GM19468 (cell line): ENCODE results near the gene TMEM179.

Experiments used
- ATAC-seq: cut with Tn5 transposase; IDR thresholded peaks from one replicate; pipeline ENCODE4 v1.9.1; 2021; ENCODE audit warnings: mild to moderate bottlenecking, moderate library complexity, moderate number of reproducible peaks; ENCODE audit not compliant: unreplicated experiment; ENCODE audit errors: extremely low read depth

Gene TMEM179

GRCh38 chr14:104600141-104600643, 4.4 kb downstream of the TMEM179 start:
- no peak for ATAC-seq

- ATAC-seq, result no peak
Measured at GRCh38 chr14:104599446-104599845, 5.1 kb downstream of the TMEM179 start.

GRCh38 chr14:104598910-104599273, 5.7 kb downstream of the TMEM179 start:
- ATAC-seq, result no peak

GRCh38 chr14:104598039-104598909, 6.3 kb downstream of the TMEM179 start:
- no peak for ATAC-seq

GRCh38 chr14:104597576-104597975, 7.0 kb downstream of the TMEM179 start:
- no peak for ATAC-seq

GRCh38 chr14:104596927-104597351, 7.6 kb downstream of the TMEM179 start:
- no peak for ATAC-seq

- ATAC-seq, result no peak
Measured at GRCh38 chr14:104596451-104596918, 8.1 kb downstream of the TMEM179 start.

GRCh38 chr14:104595911-104596450, 8.6 kb downstream of the TMEM179 start:
- no peak for ATAC-seq

- ATAC-seq, result no peak
Measured at GRCh38 chr14:104595116-104595675, 9.4 kb downstream of the TMEM179 start.

- no peak for ATAC-seq
Measured at GRCh38 chr14:104594310-104595046, 10.1 kb downstream of the TMEM179 start.

GRCh38 chr14:104593710-104594136, 10.8 kb downstream of the TMEM179 start:
- no peak for ATAC-seq

GRCh38 chr14:104593241-104593701, 11.3 kb downstream of the TMEM179 start:
- no peak for ATAC-seq

GRCh38 chr14:104592785-104593184, 11.8 kb downstream of the TMEM179 start:
- ATAC-seq, result no peak

GRCh38 chr14:104592292-104592672, 12.3 kb downstream of the TMEM179 start:
- ATAC-seq, result no peak

- ATAC-seq, result no peak
Measured at GRCh38 chr14:104591506-104592291, 12.9 kb downstream of the TMEM179 start.

- ATAC-seq, result no peak
Measured at GRCh38 chr14:104591031-104591430, 13.5 kb downstream of the TMEM179 start.

- no peak for ATAC-seq
Measured at GRCh38 chr14:104590240-104590965, 14.2 kb downstream of the TMEM179 start.

GRCh38 chr14:104589338-104590195, 15.0 kb downstream of the TMEM179 start:
- ATAC-seq, result no peak
